ENCODE measurements around the gene FNDC10.

The FNDC10 gene

DNA sequence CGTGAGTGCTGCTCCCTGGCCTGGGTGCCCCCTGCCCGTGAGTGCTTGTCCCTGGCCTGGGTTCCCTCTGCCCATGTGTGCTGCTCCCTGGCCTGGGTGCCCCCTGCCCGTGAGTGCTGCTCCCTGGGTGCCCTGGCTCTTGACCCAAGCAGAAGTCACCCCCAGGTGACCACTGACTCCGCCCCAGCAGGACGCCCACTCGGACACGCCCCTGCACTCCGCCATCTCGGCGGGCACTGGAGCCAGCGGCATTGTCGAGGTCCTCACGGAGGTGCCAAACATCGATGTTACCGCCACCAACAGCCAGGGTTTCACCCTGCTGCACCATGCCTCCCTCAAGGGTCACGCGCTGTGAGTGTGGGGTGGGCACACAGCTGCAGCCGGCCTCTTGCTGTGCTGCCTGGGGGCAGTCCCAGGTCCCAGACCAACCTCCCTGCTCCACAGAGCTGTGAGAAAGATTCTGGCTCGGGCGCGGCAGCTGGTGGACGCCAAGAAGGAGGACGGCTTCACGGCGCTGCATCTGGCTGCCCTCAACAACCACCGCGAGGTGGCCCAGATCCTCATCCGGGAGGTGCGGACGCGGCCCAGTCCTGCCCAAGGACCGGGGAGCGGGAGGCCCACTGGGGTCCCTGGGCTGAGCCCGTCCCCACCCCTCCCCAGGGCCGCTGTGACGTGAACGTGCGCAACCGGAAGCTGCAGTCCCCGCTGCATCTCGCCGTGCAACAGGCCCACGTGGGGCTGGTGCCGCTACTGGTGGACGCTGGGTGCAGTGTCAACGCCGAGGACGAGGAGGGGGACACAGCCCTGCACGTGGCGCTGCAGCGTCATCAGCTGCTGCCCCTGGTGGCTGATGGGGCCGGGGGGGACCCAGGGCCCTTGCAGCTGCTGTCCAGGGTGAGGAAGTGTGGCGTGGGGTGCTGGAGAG, 28.2 kb upstream of the FNDC10 start:
- DNase-seq (ENCODE audit: low read depth): no peak
- no peak overlapping the region for H3K4me3 ChIP-seq (ENCODE audit: control insufficient read depth, low read depth, low read length)
- TF ChIP-seq, protein P1, sequence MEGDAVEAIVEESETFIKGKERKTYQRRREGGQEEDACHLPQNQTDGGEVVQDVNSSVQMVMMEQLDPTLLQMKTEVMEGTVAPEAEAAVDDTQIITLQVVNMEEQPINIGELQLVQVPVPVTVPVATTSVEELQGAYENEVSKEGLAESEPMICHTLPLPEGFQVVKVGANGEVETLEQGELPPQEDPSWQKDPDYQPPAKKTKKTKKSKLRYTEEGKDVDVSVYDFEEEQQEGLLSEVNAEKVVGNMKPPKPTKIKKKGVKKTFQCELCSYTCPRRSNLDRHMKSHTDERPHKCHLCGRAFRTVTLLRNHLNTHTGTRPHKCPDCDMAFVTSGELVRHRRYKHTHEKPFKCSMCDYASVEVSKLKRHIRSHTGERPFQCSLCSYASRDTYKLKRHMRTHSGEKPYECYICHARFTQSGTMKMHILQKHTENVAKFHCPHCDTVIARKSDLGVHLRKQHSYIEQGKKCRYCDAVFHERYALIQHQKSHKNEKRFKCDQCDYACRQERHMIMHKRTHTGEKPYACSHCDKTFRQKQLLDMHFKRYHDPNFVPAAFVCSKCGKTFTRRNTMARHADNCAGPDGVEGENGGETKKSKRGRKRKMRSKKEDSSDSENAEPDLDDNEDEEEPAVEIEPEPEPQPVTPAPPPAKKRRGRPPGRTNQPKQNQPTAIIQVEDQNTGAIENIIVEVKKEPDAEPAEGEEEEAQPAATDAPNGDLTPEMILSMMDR (conservative IDR thresholded peaks at IDR 0.05; ENCODE audit: control insufficient read depth, insufficient read depth, low read depth, low read length): no peak

DNA sequence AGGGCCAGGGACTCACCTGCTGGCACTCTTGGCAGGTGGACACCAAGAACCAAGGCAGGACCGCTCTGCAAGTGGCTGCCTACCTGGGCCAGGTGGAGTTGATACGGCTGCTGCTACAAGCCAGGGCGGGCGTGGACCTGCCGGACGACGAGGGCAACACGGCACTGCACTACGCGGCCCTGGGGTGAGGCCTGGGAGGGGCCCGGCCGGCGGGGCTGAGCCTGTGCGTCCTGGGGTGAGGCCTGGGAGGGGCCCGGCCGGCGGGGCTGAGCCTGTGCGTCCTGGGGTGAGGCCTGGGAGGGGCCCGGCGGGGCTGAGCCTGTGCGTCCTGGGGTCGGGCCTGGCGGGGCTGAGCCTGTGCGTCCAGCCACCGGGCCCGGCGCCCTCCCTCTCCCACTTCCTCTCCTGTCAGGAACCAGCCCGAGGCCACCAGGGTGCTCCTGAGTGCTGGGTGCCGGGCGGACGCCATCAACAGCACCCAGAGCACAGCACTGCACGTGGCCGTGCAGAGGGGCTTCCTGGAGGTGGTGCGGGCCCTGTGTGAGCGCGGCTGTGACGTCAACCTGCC, 27.4 kb upstream of the FNDC10 start:
- TF ChIP-seq, protein P1 (conservative IDR thresholded peaks at IDR 0.05; ENCODE audit: control insufficient read depth, insufficient read depth, low read depth, low read length): no peak
- DNase-seq (ENCODE audit: low read depth): no peak
- H3K4me3 ChIP-seq (ENCODE audit: control insufficient read depth, low read depth, low read length): no peak overlapping the region

DNA sequence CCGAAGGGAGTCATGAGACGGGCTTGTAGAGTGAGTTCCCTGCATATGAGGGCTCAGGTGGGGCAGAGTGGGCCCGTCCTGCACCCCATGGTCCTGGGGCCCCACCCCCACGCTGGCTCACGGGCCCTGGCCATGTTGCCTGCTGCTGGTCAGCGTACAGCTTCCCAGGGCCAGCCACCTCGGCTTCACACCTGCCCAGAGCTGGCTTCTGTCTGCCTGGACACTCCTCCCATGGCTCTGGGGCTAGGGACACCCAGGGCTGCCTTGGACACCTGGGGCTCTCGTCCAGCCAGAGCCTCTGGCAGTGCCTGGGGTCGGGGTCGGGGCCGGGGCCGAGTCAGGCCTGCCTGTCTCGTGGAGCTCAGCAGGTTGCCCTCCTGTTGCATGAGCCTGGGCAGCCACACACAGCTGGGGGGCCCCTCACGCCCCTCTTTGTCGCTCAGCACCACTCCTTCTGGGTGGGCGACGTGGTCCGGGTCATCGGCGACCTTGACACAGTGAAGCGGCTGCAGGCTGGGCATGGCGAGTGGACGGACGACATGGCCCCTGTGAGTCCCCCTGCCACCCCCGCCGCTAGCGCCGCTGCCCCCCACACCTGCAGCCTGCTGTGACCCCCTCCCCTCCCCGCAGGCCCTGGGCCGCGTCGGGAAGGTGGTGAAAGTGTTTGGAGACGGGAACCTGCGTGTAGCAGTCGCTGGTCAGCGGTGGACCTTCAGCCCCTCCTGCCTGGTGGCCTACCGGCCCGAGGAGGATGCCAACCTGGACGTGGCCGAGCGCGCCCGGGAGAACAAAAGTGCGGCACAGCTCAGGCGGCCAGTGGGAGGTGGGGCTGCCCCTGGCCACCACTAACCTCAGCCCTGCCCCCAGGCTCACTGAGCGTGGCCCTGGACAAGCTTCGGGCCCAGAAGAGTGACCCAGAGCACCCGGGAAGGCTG, 26.5 kb upstream of the FNDC10 start:
- TF ChIP-seq, protein P1 (conservative IDR thresholded peaks at IDR 0.05; ENCODE audit: control insufficient read depth, insufficient read depth, low read depth, low read length): no peak
- no peak overlapping the region for H3K4me3 ChIP-seq (ENCODE audit: control insufficient read depth, low read depth, low read length)
- DNase-seq (ENCODE audit: low read depth): no peak

DNA sequence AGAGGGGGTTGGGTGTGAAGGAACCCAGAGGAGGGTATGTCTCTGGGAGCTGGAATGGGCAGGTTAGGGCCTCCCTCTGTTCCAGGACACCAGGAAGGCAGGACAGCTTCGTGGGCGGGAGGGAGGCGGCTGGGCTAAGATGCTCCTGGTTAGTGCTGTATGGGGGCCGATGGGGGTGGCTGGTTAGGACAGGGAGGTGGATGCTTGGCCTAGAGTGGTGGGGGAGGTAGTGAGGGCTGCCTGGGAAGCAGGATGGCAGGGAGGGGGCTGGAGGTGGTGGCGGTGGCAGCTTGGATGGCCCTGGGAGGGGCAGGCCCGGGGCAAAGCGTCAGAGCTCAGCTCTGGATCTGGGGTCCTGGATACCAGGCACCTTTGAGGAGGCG, 25.9 kb upstream of the FNDC10 start:
- TF ChIP-seq, protein P1 (conservative IDR thresholded peaks at IDR 0.05; ENCODE audit: control insufficient read depth, insufficient read depth, low read depth, low read length): no peak
- DNase-seq (ENCODE audit: low read depth): no peak
- H3K4me3 ChIP-seq (ENCODE audit: control insufficient read depth, low read depth, low read length): no peak overlapping the region

DNA sequence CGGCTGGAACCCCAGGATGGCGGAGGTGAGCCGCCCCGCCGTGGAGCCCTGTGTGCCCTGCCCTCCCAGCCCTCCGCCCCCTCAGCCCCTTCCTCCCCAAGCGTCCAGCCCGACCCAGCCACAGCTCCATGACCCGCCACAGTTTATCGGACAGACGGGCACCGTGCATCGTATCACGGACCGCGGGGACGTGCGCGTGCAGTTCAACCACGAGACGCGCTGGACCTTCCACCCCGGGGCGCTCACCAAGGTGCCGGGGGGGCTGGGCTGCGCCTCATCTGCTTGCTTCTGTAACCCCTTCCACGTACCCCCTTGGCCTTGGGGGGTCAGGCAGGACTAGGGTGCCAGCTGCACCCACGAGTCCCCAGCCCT, 25.5 kb upstream of the FNDC10 start:
- TF ChIP-seq, protein P1 (conservative IDR thresholded peaks at IDR 0.05; ENCODE audit: control insufficient read depth, insufficient read depth, low read depth, low read length): no peak
- no peak for DNase-seq (ENCODE audit: low read depth)
- H3K4me3 ChIP-seq (ENCODE audit: control insufficient read depth, low read depth, low read length): no peak overlapping the region

Data from fibroblast of mammary gland (primary cell).